H9 (cell line): ENCODE data around the gene GUCY1A1. TPM values are rescaled to one million over a fixed set of nuclear protein-coding genes. Genes with fewer than 3 reads are reported as not detected.

Experiments
- DNase-seq: peaks from one replicate; pipeline ENCODE4 v3.0.0-alpha.2; 2017
- H2AFZ ChIP-seq: one replicate; pipeline ENCODE4 v1.6.1; 2013; ENCODE audit warnings: mild to moderate bottlenecking, low read length, control low read depth, moderate library complexity
- H2AK5ac ChIP-seq: 2 replicates; pipeline ENCODE4 v1.6.1; 2013; ENCODE audit warnings: low read length, control low read depth, mixed read lengths; ENCODE audit not compliant: insufficient read length
- H2BK120ac ChIP-seq: one replicate; pipeline ENCODE4 v1.6.1; 2013; ENCODE audit warnings: low read depth, mild to moderate bottlenecking, low read length, control low read depth, inconsistent platforms; ENCODE audit not compliant: poor library complexity, severe bottlenecking
- H2BK12ac ChIP-seq: 2 replicates; pipeline ENCODE4 v1.6.1; 2013; ENCODE audit warnings: low read length, control low read depth, mixed read lengths, low read depth; ENCODE audit not compliant: insufficient read length
- H2BK15ac ChIP-seq: 2 replicates; pipeline ENCODE4 v1.6.1; 2013; ENCODE audit warnings: low read depth, low read length, control low read depth
- H2BK20ac ChIP-seq: one replicate; pipeline ENCODE4 v1.6.1; 2013; ENCODE audit warnings: low read depth, mild to moderate bottlenecking, low read length, control low read depth, inconsistent platforms; ENCODE audit not compliant: poor library complexity, severe bottlenecking
- H2BK5ac ChIP-seq: 2 replicates; pipeline ENCODE4 v1.6.1; 2013; ENCODE audit warnings: low read length, control low read depth, mixed read lengths; ENCODE audit not compliant: insufficient read length
- H3K14ac ChIP-seq: 2 replicates; pipeline ENCODE4 v1.6.1; 2013; ENCODE audit warnings: low read length, control low read depth; ENCODE audit not compliant: insufficient read depth
- H3K18ac ChIP-seq: 2 replicates; pipeline ENCODE4 v1.6.1; 2013; ENCODE audit warnings: low read depth, mild to moderate bottlenecking, mixed read lengths, low read length, control low read depth; ENCODE audit not compliant: insufficient read length
- H3K23ac ChIP-seq: 2 replicates; pipeline ENCODE4 v1.6.1; 2013; ENCODE audit warnings: low read length, control low read depth, mixed read lengths, low read depth; ENCODE audit not compliant: insufficient read length
- H3K23me2 ChIP-seq: 2 replicates; pipeline ENCODE4 v1.6.1; 2013; ENCODE audit warnings: low read depth, mild to moderate bottlenecking, mixed read lengths, low read length, control low read depth; ENCODE audit not compliant: insufficient read length, poor library complexity, severe bottlenecking
- H3K27ac ChIP-seq: 2 replicates; pipeline ENCODE4 v1.5.1; 2013; ENCODE audit warnings: low read length, control low read depth, mixed read lengths, low read depth; ENCODE audit not compliant: insufficient read length
- H3K27me3 ChIP-seq: 2 replicates; pipeline ENCODE4 v1.6.1; 2013; ENCODE audit warnings: low read length, control low read depth, inconsistent platforms; ENCODE audit not compliant: insufficient read depth
- H3K4ac ChIP-seq: 2 replicates; pipeline ENCODE4 v1.6.1; 2013; ENCODE audit warnings: low read depth, mild to moderate bottlenecking, control low read depth, inconsistent platforms, low read length, moderate library complexity
- H3K4me1 ChIP-seq: 2 replicates; pipeline ENCODE4 v1.6.1; 2013; ENCODE audit warnings: low read length, control low read depth, inconsistent platforms; ENCODE audit not compliant: insufficient read depth
- H3K4me2 ChIP-seq: 2 replicates; pipeline ENCODE4 v1.6.1; 2013; ENCODE audit warnings: low read length, control low read depth, mixed read lengths; ENCODE audit not compliant: insufficient read length, insufficient read depth
- H3K56ac ChIP-seq: 2 replicates; pipeline ENCODE4 v1.6.1; 2013; ENCODE audit warnings: low read depth, mild to moderate bottlenecking, mixed read lengths, low read length, control low read depth; ENCODE audit not compliant: insufficient read length
- H3K79me1 ChIP-seq: 2 replicates; pipeline ENCODE4 v1.6.1; 2013; ENCODE audit warnings: low read depth, mild to moderate bottlenecking, moderate library complexity, low read length, control low read depth, inconsistent platforms; ENCODE audit not compliant: insufficient read depth, poor library complexity, severe bottlenecking
- H3K79me2 ChIP-seq: 2 replicates; pipeline ENCODE4 v1.6.1; 2013; ENCODE audit warnings: low read length, control low read depth, inconsistent platforms; ENCODE audit not compliant: insufficient read depth
- H3K9ac ChIP-seq: 2 replicates; pipeline ENCODE4 v1.6.1; 2013; ENCODE audit warnings: low read length, control low read depth, mixed read lengths; ENCODE audit not compliant: insufficient read length; ENCODE audit errors: extremely low read depth
- H3K9me3 ChIP-seq: one replicate; pipeline ENCODE4 v1.6.1; 2013; ENCODE audit warnings: low read depth, low read length, inconsistent platforms; ENCODE audit not compliant: control insufficient read depth
- H3T11ph ChIP-seq: one replicate; pipeline ENCODE4 v1.6.1; 2013; ENCODE audit warnings: mild to moderate bottlenecking, low read length, control low read depth, inconsistent platforms
- H4K20me1 ChIP-seq: one replicate; pipeline ENCODE4 v1.6.1; 2013; ENCODE audit not compliant: control insufficient read depth, insufficient read length, insufficient read depth
- H4K5ac ChIP-seq: 2 replicates; pipeline ENCODE4 v1.6.1; 2013; ENCODE audit warnings: low read depth, mild to moderate bottlenecking, mixed read lengths, low read length, control low read depth; ENCODE audit not compliant: insufficient read length
- H4K8ac ChIP-seq: replicated peaks from 2 replicates; pipeline ENCODE4 v1.6.1; 2013; ENCODE audit warnings: low read length, control low read depth, mixed read lengths, low read depth; ENCODE audit not compliant: insufficient read length
- H4K91ac ChIP-seq: 2 replicates; pipeline ENCODE4 v1.6.1; 2013; ENCODE audit warnings: low read depth, mild to moderate bottlenecking, moderate library complexity, mixed read lengths, low read length, control low read depth; ENCODE audit not compliant: insufficient read length
- H3K27ac Mint-ChIP-seq, 3 experiments: 2 replicates in 2 of 3; 3 replicates in 1 of 3; pipeline ENCODE4 v1.8.0; 2020 to 2021; ENCODE audit warnings: mixed read lengths in 3 of 3, mild to moderate bottlenecking in 1 of 3, moderate library complexity in 1 of 3
- H3K27me3 Mint-ChIP-seq: 2 replicates; pipeline ENCODE4 v1.8.0; 2021; ENCODE audit warnings: low read depth, mild to moderate bottlenecking, moderate library complexity, mixed read lengths
- H3K36me3 Mint-ChIP-seq, 3 experiments: 2 replicates in 2 of 3; 3 replicates in 1 of 3; pipeline ENCODE4 v1.8.0; 2020 to 2021; ENCODE audit warnings: low read depth in 3 of 3, mixed read lengths in 3 of 3; ENCODE audit not compliant: insufficient read depth in 1 of 3
- H3K4me1 Mint-ChIP-seq, 2 experiments: 2 replicates each; pipeline ENCODE4 v1.8.0; 2020; ENCODE audit warnings: mixed read lengths in 2 of 2
- H3K4me3 Mint-ChIP-seq, 2 experiments: 2 replicates in 1 of 2; 3 replicates in 1 of 2; pipeline ENCODE4 v1.8.0; 2020 to 2021; ENCODE audit warnings: mild to moderate bottlenecking in 2 of 2, mixed read lengths in 2 of 2, moderate library complexity in 1 of 2
- H3K9me3 Mint-ChIP-seq, 2 experiments: 2 replicates in 1 of 2; 3 replicates in 1 of 2; pipeline ENCODE4 v1.8.0; 2020; ENCODE audit warnings: mild to moderate bottlenecking in 2 of 2, mixed read lengths in 2 of 2, moderate library complexity in 1 of 2
- WGBS: extraction: QIAGEN DNeasy Blood & Tissue Kit; methylation state at CpG from one replicate; pipeline ENCODE4 v1.1.7; 2013; ENCODE audit warnings: missing lambda C conversion rate, low lambda C conversion rate, mixed read lengths; ENCODE audit not compliant: insufficient read length; ENCODE audit errors: extremely low coverage; 5-methylcytosine and 5-hydroxymethylcytosine counted together
- total RNA-seq: library from RNA; stranded (reverse); gene quantifications from 2 replicates; pipeline ENCODE4 v1.2.1, GENCODE V29; 2021
- TF ChIP-seq, protein P1 (sequence below): fragments of 200-600 bp; sonication (generic); conservative IDR thresholded peaks from 3 replicates; pipeline ENCODE4 v1.8.0; 2021; ENCODE audit warnings: antibody characterized with exemption, mild to moderate bottlenecking

GUCY1A1 gene
- total RNA-seq, 1 experiment from 2014 or later, result not detected

DNA sequence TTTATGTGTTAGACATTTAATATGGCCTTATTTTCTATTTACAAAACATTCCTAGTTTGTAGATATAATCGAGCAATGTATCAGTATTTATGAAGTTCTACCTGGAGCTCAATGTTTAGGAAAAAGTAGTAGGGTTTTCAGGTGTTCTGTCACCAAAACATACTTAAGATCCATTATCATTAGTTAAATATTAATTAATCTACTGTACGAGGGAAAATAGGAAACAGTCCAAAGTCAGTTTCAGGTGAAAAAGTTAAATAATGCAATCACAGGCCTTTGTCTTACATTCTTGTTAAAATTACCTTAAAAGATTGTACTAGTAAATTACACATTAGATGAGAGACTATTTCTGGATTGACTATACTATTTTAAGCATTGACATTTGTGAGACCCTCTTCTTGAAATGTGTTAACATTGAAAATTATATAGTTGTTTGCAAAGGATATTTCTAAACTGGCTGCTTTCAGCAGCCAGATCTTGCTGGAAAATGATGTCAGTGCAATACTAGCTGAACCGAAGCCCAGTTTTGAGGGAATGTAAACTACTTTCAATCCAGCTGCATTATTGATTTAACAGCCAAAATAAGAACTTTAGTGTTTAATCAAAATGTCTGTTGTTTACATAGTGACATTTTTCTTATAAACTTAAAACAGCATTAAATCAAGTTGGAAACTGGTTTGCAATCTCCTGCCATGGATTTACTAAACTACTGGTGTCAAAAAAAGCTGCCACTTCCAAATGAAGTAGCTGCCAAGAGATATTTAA is 111.5 kb downstream of the GUCY1A1 start:
- Histone ChIP-seq H4K5ac (no peak overlapping the region), H3K23me2 (no peaks in the 10 kb centered on the region), H3K9me3 (no peaks in the 10 kb centered on the region), H2AK5ac (no peak overlapping the region), H3K56ac (no peak overlapping the region), H2AFZ (no peak overlapping the region), H3K79me2 (no peaks in the 10 kb centered on the region), H2BK5ac (no peak overlapping the region), H2BK120ac (no peak overlapping the region), H4K8ac (no peak overlapping the region), H3K4me2 (no peak overlapping the region), H3K9ac (no peak overlapping the region), H4K91ac (no peak overlapping the region), H3T11ph (no peak overlapping the region), H3K14ac (no peak overlapping the region), H3K27me3 (no peaks in the 10 kb centered on the region), H3K4ac (no peak overlapping the region), H3K27ac (no peak overlapping the region), H3K23ac (no peak overlapping the region), H3K79me1 (no peaks in the 10 kb centered on the region), H2BK20ac (no peak overlapping the region), H3K18ac (no peak overlapping the region), H2BK15ac (no peak overlapping the region), H2BK12ac (no peak overlapping the region), H3K4me1 (no peaks in the 10 kb centered on the region), H4K20me1 (no peaks in the 10 kb centered on the region)
- WGBS, result no CpG with 5 or more reads among the region's 3 CpGs
- no peak for DNase-seq
- Mint-ChIP-seq H3K9me3 (no peaks in the 10 kb centered on the region), H3K36me3 (no peaks in the 10 kb centered on the region), H3K4me1 (peaks cover 4 to 7% of the 10 kb centered on the region in 2 experiments; a peak in 2 of 4 replicates), H3K27me3 (no peaks in the 10 kb centered on the region), H3K27ac (no peak overlapping the region), H3K4me3 (no peak overlapping the region)
- TF ChIP-seq, protein P1, sequence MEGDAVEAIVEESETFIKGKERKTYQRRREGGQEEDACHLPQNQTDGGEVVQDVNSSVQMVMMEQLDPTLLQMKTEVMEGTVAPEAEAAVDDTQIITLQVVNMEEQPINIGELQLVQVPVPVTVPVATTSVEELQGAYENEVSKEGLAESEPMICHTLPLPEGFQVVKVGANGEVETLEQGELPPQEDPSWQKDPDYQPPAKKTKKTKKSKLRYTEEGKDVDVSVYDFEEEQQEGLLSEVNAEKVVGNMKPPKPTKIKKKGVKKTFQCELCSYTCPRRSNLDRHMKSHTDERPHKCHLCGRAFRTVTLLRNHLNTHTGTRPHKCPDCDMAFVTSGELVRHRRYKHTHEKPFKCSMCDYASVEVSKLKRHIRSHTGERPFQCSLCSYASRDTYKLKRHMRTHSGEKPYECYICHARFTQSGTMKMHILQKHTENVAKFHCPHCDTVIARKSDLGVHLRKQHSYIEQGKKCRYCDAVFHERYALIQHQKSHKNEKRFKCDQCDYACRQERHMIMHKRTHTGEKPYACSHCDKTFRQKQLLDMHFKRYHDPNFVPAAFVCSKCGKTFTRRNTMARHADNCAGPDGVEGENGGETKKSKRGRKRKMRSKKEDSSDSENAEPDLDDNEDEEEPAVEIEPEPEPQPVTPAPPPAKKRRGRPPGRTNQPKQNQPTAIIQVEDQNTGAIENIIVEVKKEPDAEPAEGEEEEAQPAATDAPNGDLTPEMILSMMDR, result no peak
